Activated CD8-positive, alpha-beta memory T cell treated with anti-CD3 and anti-CD28 coated beads, Interleukin-2, amount 50 U/mL, for 24 hours (primary cell): ENCODE measurements around the gene COL8A2.

Experiments used
- DNase-seq: peaks from one replicate; pipeline ENCODE4 v3.0.0-alpha.2; 2020; ENCODE audit errors: extremely low read depth

Gene COL8A2

GRCh38 chr1:36137226-36137625 lies 12.2 kb upstream of the COL8A2 start:
- no peak for DNase-seq

- DNase-seq = no peak
Measured at GRCh38 chr1:36136535-36136934, 11.5 kb upstream of the COL8A2 start.

GRCh38 chr1:36135796-36136195 lies 10.8 kb upstream of the COL8A2 start:
- DNase-seq = no peak

- DNase-seq = no peak
Measured at GRCh38 chr1:36135330-36135667, 10.3 kb upstream of the COL8A2 start.

GRCh38 chr1:36134505-36135329 lies 9.7 kb upstream of the COL8A2 start:
- no peak for DNase-seq

GRCh38 chr1:36134031-36134430 lies 9.0 kb upstream of the COL8A2 start:
- DNase-seq = no peak

GRCh38 chr1:36133484-36133883 lies 8.5 kb upstream of the COL8A2 start:
- no peak for DNase-seq

- DNase-seq = no peak
Measured at GRCh38 chr1:36132029-36132428, 7.0 kb upstream of the COL8A2 start.

GRCh38 chr1:36128905-36129206 lies 3.8 kb upstream of the COL8A2 start:
- no peak for DNase-seq

GRCh38 chr1:36128126-36128904 lies 3.3 kb upstream of the COL8A2 start:
- no peak for DNase-seq

GRCh38 chr1:36126797-36127500 lies 1.9 kb upstream of the COL8A2 start:
- DNase-seq = no peak

GRCh38 chr1:36126005-36126716 lies 1.1 kb upstream of the COL8A2 start:
- DNase-seq = no peak

- no peak for DNase-seq
Measured at GRCh38 chr1:36124404-36125128, 456 bp downstream of the COL8A2 start.

GRCh38 chr1:36123356-36123755 lies 1.7 kb downstream of the COL8A2 start:
- DNase-seq = no peak

GRCh38 chr1:36122062-36123030 lies 2.7 kb downstream of the COL8A2 start:
- no peak for DNase-seq

- no peak for DNase-seq
Measured at GRCh38 chr1:36119456-36119855, 5.6 kb downstream of the COL8A2 start.

- DNase-seq = no peak
Measured at GRCh38 chr1:36118447-36119204, 6.4 kb downstream of the COL8A2 start.

GRCh38 chr1:36116901-36117300 lies 8.1 kb downstream of the COL8A2 start:
- no peak for DNase-seq

GRCh38 chr1:36115931-36116330 lies 9.1 kb downstream of the COL8A2 start:
- DNase-seq = no peak
